GM23338 (cell line): ENCODE data around the gene TPSB2. TPM values are rescaled to one million over a fixed set of nuclear protein-coding genes. Genes with fewer than 3 reads are reported as not detected.
"Not testable (repeated sequence)": the region's sequence is repeated elsewhere in the genome, so short reads cannot be mapped to it uniquely, and the experiment has no call there.

Experiments used
- ATAC-seq: fragments of 200-7000 bp; cut with Tn5 transposase; 3 replicates; pipeline ENCODE4 v1.9.1; 2020
- DNase-seq: peaks from one replicate; pipeline ENCODE4 v3.0.0-alpha.2; 2015; ENCODE audit warnings: low spot score
- H2AFZ ChIP-seq: fragments of 200-600 bp; sonication (generic); 2 replicates; pipeline ENCODE4 v1.8.0; 2016; ENCODE audit warnings: antibody characterized with exemption, mild to moderate bottlenecking, moderate library complexity
- H3F3A ChIP-seq: fragments of 200-600 bp; sonication (generic); replicated peaks from 2 replicates; pipeline ENCODE4 v1.8.0; 2017; ENCODE audit warnings: antibody characterized with exemption, mixed run types, low read depth
- H3K27ac ChIP-seq: fragments of 200-600 bp; sonication (generic); 2 replicates; pipeline ENCODE4 v1.6.1; 2016; ENCODE audit warnings: low read depth
- H3K27me3 ChIP-seq: fragments of 200-600 bp; sonication (generic); 2 replicates; pipeline ENCODE4 v1.8.0; 2016; ENCODE audit warnings: mild to moderate bottlenecking, mixed run types, moderate library complexity; ENCODE audit not compliant: insufficient read depth
- H3K36me3 ChIP-seq: fragments of 200-600 bp; sonication (generic); 2 replicates; pipeline ENCODE4 v1.8.0; 2016; ENCODE audit warnings: mild to moderate bottlenecking; ENCODE audit not compliant: insufficient read depth
- H3K4me1 ChIP-seq: fragments of 200-600 bp; sonication (generic); 2 replicates; pipeline ENCODE4 v1.8.0; 2016; ENCODE audit warnings: mild to moderate bottlenecking, moderate library complexity; ENCODE audit not compliant: insufficient read depth
- H3K4me2 ChIP-seq: fragments of 200-600 bp; sonication (generic); 2 replicates; pipeline ENCODE4 v1.7.1; 2017; ENCODE audit warnings: mixed run types
- H3K4me3 ChIP-seq: fragments of 200-600 bp; sonication (generic); 2 replicates; pipeline ENCODE4 v1.6.1; 2016; ENCODE audit warnings: mixed run types
- H3K79me2 ChIP-seq: fragments of 200-600 bp; sonication (generic); replicated peaks from 2 replicates; pipeline ENCODE4 v1.8.0; 2017; ENCODE audit warnings: mild to moderate bottlenecking; ENCODE audit not compliant: insufficient read depth
- H3K9me2 ChIP-seq: fragments of 200-600 bp; sonication (generic); 2 replicates; pipeline ENCODE4 v1.8.0; 2017; ENCODE audit not compliant: insufficient read depth
- H4K20me1 ChIP-seq: fragments of 200-600 bp; sonication (generic); replicated peaks from 2 replicates; pipeline ENCODE4 v1.8.0; 2017; ENCODE audit warnings: mild to moderate bottlenecking; ENCODE audit not compliant: insufficient read depth
- H3K27ac Mint-ChIP-seq: 2 replicates; pipeline ENCODE4 v1.8.0; 2020; ENCODE audit warnings: inconsistent platforms, mild to moderate bottlenecking, moderate library complexity, mixed read lengths
- H3K27me3 Mint-ChIP-seq: 3 replicates; pipeline ENCODE4 v1.8.0; 2022; ENCODE audit warnings: low read depth, mild to moderate bottlenecking, moderate library complexity, mixed read lengths, inconsistent platforms; ENCODE audit not compliant: insufficient read depth, poor library complexity
- H3K36me3 Mint-ChIP-seq: 3 replicates; pipeline ENCODE4 v1.8.0; 2021; ENCODE audit warnings: low read depth, mild to moderate bottlenecking, inconsistent platforms, moderate library complexity, mixed read lengths
- H3K4me1 Mint-ChIP-seq: 3 replicates; pipeline ENCODE4 v1.8.0; 2020; ENCODE audit warnings: mild to moderate bottlenecking, inconsistent platforms, mixed read lengths
- H3K4me3 Mint-ChIP-seq: 3 replicates; pipeline ENCODE4 v1.8.0; 2021; ENCODE audit warnings: moderate library complexity, mild to moderate bottlenecking, inconsistent platforms, mixed read lengths
- H3K9me3 Mint-ChIP-seq: 3 replicates; pipeline ENCODE4 v1.8.0; 2020; ENCODE audit warnings: moderate library complexity, mild to moderate bottlenecking, inconsistent platforms, mixed read lengths
- polyA plus RNA-seq: library from polyadenylated mRNA; unstranded; fragments of >200 nt; fragmentation: Nextera tagmentation; extraction: Ambion mirVana; gene quantifications from 2 replicates; pipeline ENCODE4 v1.2.1, GENCODE V29; 2016
- total RNA-seq: library from RNA; depleted of rRNA; stranded (reverse); fragments of >200 nt; shearing (Covaris generic); gene quantifications from 2 replicates; pipeline ENCODE4 v1.2.3, GENCODE V29; 2014
- TF ChIP-seq, protein P1 (sequence below): fragments of 250-450 bp; sonication (Bioruptor Pico); IDR thresholded peaks from 2 replicates; pipeline ENCODE4 v1.5.0; 2020; ENCODE audit warnings: mild to moderate bottlenecking, moderate library complexity

Gene TPSB2
- total and polyA plus RNA-seq, 2 experiments from 2014 or later: 0.23 TPM; not detected in 1

DNA sequence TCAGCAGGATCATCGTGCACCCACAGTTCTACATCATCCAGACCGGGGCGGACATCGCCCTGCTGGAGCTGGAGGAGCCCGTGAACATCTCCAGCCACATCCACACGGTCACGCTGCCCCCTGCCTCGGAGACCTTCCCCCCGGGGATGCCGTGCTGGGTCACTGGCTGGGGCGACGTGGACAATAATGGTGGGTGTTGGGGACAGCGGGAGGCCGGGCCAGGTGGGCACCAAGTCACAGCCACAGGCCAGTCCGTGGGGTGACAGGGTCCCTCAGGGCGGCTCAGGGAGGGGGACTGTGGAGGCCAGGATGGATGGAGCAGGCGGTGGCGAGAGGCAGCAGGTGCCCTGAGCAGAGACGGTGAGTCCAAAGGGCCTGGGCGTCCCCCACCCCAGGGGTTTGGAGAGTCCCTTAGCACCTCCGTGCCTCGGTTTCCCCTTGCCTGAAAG, 26.9 kb upstream of the TPSB2 start (continued):
- TF ChIP-seq, protein P1, sequence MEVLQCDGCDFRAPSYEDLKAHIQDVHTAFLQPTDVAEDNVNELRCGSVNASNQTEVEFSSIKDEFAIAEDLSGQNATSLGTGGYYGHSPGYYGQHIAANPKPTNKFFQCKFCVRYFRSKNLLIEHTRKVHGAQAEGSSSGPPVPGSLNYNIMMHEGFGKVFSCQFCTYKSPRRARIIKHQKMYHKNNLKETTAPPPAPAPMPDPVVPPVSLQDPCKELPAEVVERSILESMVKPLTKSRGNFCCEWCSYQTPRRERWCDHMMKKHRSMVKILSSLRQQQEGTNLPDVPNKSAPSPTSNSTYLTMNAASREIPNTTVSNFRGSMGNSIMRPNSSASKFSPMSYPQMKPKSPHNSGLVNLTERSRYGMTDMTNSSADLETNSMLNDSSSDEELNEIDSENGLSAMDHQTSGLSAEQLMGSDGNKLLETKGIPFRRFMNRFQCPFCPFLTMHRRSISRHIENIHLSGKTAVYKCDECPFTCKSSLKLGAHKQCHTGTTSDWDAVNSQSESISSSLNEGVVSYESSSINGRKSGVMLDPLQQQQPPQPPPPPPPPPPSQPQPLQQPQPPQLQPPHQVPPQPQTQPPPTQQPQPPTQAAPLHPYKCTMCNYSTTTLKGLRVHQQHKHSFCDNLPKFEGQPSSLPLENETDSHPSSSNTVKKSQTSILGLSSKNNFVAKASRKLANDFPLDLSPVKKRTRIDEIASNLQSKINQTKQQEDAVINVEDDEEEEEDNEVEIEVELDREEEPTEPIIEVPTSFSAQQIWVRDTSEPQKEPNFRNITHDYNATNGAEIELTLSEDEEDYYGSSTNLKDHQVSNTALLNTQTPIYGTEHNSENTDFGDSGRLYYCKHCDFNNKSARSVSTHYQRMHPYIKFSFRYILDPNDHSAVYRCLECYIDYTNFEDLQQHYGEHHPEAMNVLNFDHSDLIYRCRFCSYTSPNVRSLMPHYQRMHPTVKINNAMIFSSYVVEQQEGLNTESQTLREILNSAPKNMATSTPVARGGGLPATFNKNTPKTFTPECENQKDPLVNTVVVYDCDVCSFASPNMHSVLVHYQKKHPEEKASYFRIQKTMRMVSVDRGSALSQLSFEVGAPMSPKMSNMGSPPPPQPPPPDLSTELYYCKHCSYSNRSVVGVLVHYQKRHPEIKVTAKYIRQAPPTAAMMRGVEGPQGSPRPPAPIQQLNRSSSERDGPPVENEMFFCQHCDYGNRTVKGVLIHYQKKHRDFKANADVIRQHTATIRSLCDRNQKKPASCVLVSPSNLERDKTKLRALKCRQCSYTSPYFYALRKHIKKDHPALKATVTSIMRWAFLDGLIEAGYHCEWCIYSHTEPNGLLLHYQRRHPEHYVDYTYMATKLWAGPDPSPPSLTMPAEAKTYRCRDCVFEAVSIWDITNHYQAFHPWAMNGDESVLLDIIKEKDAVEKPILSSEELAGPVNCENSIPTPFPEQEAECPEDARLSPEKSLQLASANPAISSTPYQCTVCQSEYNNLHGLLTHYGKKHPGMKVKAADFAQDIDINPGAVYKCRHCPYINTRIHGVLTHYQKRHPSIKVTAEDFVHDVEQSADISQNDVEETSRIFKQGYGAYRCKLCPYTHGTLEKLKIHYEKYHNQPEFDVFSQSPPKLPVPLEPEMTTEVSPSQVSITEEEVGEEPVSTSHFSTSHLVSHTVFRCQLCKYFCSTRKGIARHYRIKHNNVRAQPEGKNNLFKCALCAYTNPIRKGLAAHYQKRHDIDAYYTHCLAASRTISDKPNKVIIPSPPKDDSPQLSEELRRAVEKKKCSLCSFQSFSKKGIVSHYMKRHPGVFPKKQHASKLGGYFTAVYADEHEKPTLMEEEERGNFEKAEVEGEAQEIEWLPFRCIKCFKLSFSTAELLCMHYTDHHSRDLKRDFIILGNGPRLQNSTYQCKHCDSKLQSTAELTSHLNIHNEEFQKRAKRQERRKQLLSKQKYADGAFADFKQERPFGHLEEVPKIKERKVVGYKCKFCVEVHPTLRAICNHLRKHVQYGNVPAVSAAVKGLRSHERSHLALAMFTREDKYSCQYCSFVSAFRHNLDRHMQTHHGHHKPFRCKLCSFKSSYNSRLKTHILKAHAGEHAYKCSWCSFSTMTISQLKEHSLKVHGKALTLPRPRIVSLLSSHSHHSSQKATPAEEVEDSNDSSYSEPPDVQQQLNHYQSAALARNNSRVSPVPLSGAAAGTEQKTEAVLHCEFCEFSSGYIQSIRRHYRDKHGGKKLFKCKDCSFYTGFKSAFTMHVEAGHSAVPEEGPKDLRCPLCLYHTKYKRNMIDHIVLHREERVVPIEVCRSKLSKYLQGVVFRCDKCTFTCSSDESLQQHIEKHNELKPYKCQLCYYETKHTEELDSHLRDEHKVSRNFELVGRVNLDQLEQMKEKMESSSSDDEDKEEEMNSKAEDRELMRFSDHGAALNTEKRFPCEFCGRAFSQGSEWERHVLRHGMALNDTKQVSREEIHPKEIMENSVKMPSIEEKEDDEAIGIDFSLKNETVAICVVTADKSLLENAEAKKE: no peak

- H2AFZ ChIP-seq, DNase-seq, H3K27ac ChIP-seq, H3K9me3 Mint-ChIP-seq, H3K79me2 ChIP-seq, H3K27ac Mint-ChIP-seq, H3K4me2 ChIP-seq, H3K4me3 ChIP-seq, H3F3A ChIP-seq, ATAC-seq, H3K4me3 Mint-ChIP-seq, H3K36me3 ChIP-seq, H3K4me1 ChIP-seq, H3K36me3 Mint-ChIP-seq, H4K20me1 ChIP-seq, H3K9me2 ChIP-seq, H3K27me3 ChIP-seq: not testable (repeated sequence)
- Mint-ChIP-seq H3K4me1 (peaks cover 11% of the 10 kb centered on the region), H3K27me3 (peaks cover 21% of the 10 kb centered on the region)
Measured at GRCh38 chr16:1256296-1256873, 26.4 kb upstream of the TPSB2 start.

- H3K27ac ChIP-seq, H3K9me2 ChIP-seq, DNase-seq, H3K4me3 ChIP-seq, H3K79me2 ChIP-seq, H3K9me3 Mint-ChIP-seq, ATAC-seq, H3K4me3 Mint-ChIP-seq, H3K4me1 Mint-ChIP-seq, H2AFZ ChIP-seq, H3F3A ChIP-seq, H3K27me3 ChIP-seq, H3K36me3 Mint-ChIP-seq, H4K20me1 ChIP-seq, H3K36me3 ChIP-seq, H3K4me1 ChIP-seq, H3K27ac Mint-ChIP-seq, H3K4me2 ChIP-seq: not testable (repeated sequence)
- peaks cover 19% of the 10 kb centered on the region for H3K27me3 Mint-ChIP-seq
Measured at GRCh38 chr16:1255276-1256122, 25.5 kb upstream of the TPSB2 start, which contains the start of gene TPSD1. Gene TPSD1, plus strand, starts transcription at chr16:1256069. Its CDS starts 212 bp downstream, at chr16:1256281.

DNA sequence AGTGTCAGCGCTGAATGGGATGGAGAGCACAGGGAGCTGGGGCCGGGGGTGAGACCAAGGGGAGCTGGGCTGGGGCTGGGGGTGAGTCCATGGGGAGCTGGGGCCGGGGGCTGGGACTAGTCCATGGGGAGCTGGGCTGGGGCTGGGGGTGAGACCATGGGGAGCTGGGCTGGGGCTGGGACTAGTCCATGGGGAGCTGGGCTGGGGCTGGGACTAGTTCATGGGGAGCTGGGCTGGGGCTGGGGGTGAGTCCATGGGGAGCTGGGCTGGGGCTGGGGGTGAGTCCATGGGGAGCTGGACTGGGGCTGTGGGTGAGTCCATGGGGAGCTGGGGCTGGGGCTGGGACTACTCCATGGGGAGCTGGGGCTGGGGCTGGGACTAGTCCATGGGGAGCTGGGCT, 24.8 kb upstream of the TPSB2 start:
- H3K79me2 ChIP-seq, H3K4me1 Mint-ChIP-seq, H3K4me3 Mint-ChIP-seq, H3K4me1 ChIP-seq, H3K27me3 ChIP-seq, DNase-seq, H3K9me2 ChIP-seq, H3K36me3 Mint-ChIP-seq, ATAC-seq, H3K9me3 Mint-ChIP-seq, H3K27ac ChIP-seq, H3K4me2 ChIP-seq, H3K27ac Mint-ChIP-seq, H3K4me3 ChIP-seq, H3K36me3 ChIP-seq, H4K20me1 ChIP-seq, H2AFZ ChIP-seq, H3F3A ChIP-seq: not testable (repeated sequence)
- peaks cover 13% of the 10 kb centered on the region for H3K27me3 Mint-ChIP-seq

- H3K36me3 ChIP-seq, H3K27me3 ChIP-seq, H3K4me2 ChIP-seq, H3K4me1 Mint-ChIP-seq, H3K27ac Mint-ChIP-seq, H3K4me1 ChIP-seq, DNase-seq, H3F3A ChIP-seq, H3K9me2 ChIP-seq, H3K27me3 Mint-ChIP-seq, H3K4me3 Mint-ChIP-seq, H3K9me3 Mint-ChIP-seq, H2AFZ ChIP-seq, H3K27ac ChIP-seq, H3K79me2 ChIP-seq, H3K36me3 Mint-ChIP-seq, H3K4me3 ChIP-seq, H4K20me1 ChIP-seq: not testable (repeated sequence)
- ATAC-seq: peak; percentile 83
Measured at GRCh38 chr16:1253701-1254364, 23.8 kb upstream of the TPSB2 start.
